Diencephalon (tissue), 1 donor: ENCODE data around the gene GPR160. TPM values are rescaled to one million over a fixed set of nuclear protein-coding genes. Genes with fewer than 3 reads are reported as not detected.

Source experiments
- small RNA-seq: library from RNA; depleted of rRNA; stranded (forward); fragments of <200 nt; gene quantifications from one replicate; pipeline ENCODE3, GENCODE V24; 2014
- total RNA-seq: library from RNA; depleted of rRNA; stranded (reverse); fragments of >200 nt; gene quantifications from one replicate; pipeline ENCODE4 v1.2.3, GENCODE V29; 2014

Gene GPR160
- 5.3 TPM for total RNA-seq

GRCh38 chr3:170037463-170038433 lies at the start of gene GPR160:
Gene GPR160 (plus strand): TSS chr3:170037995. CDS start chr3:170083973, 45,978 bp downstream.

Small RNAs within 50 kb of the gene (small RNA-seq; reads per million reads assigned to genes)
- gene RNU4-38P: not detected

Other genes with a start within 250 kb of the GPR160 start
- gene LRRIQ4, start 225.1 kb upstream of the GPR160 start, total RNA-seq: 1.6 TPM
- gene LRRC34, start 225.1 kb upstream of the GPR160 start, total RNA-seq: 24.5 TPM
- not detected for gene LRRC31, start 168.1 kb upstream of the GPR160 start, total RNA-seq
- not detected for gene SAMD7, start 126.4 kb upstream of the GPR160 start, total RNA-seq
- gene SEC62, start 71.2 kb upstream of the GPR160 start, total RNA-seq: 144 TPM
- 46.1 TPM for gene PHC3, start 143.7 kb downstream of the GPR160 start, total RNA-seq
- 89.5 TPM for gene PRKCI, start 184.4 kb downstream of the GPR160 start, total RNA-seq